ENCODE results near the gene SPX. TPM values are rescaled to one million over a fixed set of nuclear protein-coding genes. Genes with fewer than 3 reads are reported as not detected.

SPX gene, protein sequence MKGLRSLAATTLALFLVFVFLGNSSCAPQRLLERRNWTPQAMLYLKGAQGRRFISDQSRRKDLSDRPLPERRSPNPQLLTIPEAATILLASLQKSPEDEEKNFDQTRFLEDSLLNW
- total RNA-seq = 0.38 and 0.85 TPM in 2 replicates

DNA sequence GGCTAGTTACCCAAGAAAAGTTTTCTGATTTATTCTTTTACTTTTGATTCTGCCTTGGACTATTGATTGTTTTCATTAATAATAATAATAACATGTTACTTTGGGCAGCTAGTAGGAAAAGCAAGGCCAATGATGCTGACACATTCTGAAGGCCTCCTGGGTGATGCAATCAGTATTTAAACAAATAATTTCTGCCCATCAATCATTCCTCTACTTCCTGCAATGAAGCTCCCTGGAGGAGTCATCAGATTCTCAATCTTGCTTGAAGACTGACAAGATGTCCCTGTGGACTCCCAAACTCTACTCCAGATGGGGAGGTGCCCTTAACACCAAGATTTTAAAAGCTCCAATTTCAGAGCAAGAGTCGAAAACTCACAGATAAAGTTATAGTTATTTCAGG, at the start of gene SPX:
Gene SPX (plus strand): TSS at position 244 of the 400 bp plus-strand sequence. CDS start 177 bp downstream, outside the sequence.

DNA sequence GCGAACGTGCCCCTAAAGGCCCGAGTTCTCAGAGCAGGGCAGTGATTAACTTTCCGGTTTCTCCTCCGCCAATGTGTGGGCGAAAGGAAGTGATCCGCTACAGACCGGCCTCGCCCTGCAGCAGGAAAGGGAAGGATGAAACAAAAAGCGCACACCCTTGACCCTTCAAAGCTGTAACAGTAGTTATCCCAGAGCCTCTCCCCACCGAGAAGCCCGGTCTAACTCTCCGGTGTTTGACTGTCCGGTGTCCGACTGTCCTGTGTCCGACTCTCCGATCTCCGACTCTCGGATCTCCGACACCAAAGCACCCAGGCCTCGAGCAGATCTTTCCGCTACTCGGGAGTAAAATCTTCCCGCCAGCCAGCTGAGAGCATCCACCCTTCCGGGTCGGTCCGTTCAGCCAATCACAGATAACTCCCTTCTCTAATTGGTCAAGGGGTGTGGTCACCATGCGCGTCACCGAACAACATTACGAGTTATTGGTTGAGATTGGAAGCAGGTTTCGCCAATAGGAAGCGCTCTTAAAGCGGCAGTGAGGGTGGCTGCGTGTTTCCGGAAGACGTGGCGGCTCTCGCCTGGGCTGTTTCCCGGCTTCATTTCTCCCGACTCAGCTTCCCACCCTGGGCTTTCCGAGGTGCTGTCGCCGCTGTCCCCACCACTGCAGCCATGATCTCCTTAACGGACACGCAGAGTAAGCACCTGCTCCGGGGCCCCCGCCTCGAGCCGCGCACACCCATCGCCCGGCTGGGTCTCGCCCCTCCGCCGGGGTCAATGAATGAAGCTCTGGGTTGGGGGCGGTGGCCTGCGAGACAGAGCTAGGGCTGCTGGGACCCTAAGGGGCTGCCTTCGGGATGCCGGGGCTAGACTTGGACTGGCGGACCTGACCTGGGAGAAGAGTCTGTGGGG, 24.6 kb upstream of the SPX start, which contains the start of the genes GOLT1B and RECQL:
Gene GOLT1B (plus strand): TSS at position 532 of the 906 bp plus-strand sequence. CDS start 135 bp downstream, at position 667.
Gene RECQL (minus strand): TSS at position 378 of the 906 bp plus-strand sequence. CDS start 2,065 bp downstream, outside the sequence.

Other genes with a start within 250 kb of the SPX start
- gene SLCO1A2, start 191.4 kb upstream of the SPX start, total RNA-seq = under 0.01 and 0.19 TPM in 2 replicates
- gene IAPP, start 153.4 kb upstream of the SPX start, total RNA-seq = 0.96 TPM in 1 of 2 replicates, not detected in the other
- 10.4 and 18.0 TPM in 2 replicates for gene PYROXD1, start 88.6 kb upstream of the SPX start, total RNA-seq
- gene RECQL, start 24.7 kb upstream of the SPX start, total RNA-seq = 85.1 and 153 TPM in 2 replicates
- 97.0 and 109 TPM in 2 replicates for gene GOLT1B, start 24.5 kb upstream of the SPX start, total RNA-seq
- gene GYS2, start 78.6 kb downstream of the SPX start, total RNA-seq = not detected in 2 replicates
- 697 and 890 TPM in 2 replicates for gene LDHB, start 131.5 kb downstream of the SPX start, total RNA-seq
- 24.7 and 62.0 TPM in 2 replicates for gene KCNJ8, start 248.4 kb downstream of the SPX start, total RNA-seq